NCI-H146 treated with DMSO at 0.1 percent for 48 hours (cell line): ENCODE data around the gene GHR.

Experiments used
- DNase-seq: peaks from one replicate; lab custom pipeline; 2025; ENCODE audit not compliant: unreplicated experiment; lab: John Stamatoyannopoulos, UW

Gene GHR

DNA sequence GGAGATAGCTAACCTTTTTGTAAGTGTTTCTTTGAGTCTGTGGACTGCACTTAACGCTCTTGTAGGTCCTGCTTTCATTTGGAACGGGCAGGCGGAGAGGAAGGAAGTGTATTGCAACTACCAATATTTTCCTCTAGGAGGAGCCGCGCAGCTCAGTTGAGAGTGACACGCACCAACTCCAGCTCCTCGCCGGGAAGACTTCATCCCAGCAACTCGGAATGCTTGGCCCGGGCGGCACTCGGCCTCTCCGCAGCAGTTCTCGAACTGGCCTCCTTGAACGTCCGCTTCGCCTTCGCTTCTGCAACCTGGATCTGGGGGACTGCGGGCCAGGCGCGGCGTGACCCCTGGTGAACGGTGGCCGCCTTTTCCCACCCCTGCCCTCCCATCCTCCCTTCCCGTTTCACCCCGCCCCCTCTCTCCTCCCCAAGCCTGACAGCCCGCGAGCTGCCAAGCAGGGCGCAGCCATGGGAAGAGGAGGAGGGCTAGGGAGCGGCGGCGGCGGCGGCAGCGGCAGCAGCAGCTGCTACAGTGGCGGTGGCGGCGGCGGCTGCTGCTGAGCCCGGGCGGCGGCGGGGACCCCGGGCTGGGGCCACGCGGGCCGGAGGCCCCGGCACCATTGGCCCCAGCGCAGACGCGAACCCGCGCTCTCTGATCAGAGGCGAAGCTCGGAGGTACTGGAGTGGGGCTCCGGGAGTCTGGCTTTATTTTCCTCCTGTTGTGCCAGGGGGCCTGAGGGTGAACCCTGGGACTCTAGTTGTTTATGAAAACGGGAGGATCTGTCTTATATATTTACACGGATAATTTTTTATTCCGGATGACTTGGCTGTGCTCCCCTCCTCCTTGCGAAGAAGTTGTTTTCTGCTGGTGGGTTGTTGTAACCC, at the start of gene GHR:
GHR (plus strand) TSS at position 155 of the 881 bp plus-strand sequence. CDS start 142,436 bp downstream, outside the sequence.
- DNase-seq, result peak; percentile 53

DNA sequence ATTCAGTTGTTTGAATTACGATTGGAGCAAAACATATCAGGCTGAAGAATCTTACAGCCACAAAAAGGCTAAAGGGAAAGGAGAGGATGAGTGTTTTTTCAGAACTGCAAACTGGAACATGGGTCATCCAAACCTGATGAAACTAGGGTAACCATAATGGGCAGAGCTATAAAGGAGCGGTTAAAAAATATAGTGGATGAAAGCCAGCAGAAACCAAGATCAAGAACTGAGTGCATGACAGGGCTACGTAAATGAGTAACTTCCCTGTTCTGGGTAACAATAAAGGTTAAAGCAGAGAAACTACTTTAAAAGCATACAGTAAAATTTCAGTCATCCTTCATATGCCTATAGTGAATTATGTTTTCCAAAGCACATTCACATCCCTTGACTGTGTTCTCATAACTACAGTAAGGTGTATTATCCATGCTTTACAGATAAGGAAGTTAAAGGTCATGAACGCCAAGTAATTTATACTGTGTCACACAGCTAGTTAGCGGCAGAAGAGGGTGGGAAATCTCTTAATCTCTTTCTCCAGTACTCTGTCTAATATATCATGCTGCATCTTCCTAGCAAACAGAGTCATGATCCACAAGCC, 48.5 kb upstream of the GHR start:
- no peak for DNase-seq

DNA sequence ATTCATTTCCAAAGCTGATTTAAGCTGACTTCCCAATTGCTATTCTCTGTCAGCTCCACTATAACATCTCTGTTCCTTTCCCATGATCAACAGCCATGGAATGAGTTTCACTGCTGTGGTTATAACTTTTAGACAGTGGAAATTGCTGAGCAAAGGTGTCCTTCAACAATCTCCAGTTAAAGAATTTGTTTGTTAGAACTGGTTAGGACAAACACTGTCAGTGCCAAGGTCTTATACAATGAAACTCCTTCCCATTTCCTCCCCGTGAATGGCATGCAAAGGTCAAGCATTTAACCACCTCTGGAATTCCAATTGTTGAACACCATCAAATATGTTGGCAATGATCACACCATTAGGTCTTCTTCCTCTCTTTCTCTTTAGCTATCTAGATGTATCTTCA, 45.7 kb upstream of the GHR start:
- DNase-seq, result no peak

DNA sequence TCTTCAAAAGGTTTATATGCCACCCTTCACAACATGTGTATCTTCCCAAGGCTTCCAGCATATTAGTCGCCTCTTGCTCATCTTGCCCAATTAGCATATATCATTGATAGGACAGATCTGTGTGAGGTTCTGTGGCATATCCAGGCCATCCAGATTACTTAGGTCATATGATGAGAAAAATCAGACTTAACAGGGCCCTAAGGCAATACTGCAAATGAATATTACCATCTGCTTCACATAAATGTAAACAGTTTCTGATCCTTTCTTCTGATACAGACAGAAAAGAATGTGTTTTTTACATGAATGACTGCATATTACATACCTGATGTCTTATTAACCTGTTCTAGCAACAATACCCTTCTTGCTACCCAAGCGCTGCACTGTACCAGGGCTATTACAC, 41.3 kb upstream of the GHR start:
- DNase-seq, result no peak

DNA sequence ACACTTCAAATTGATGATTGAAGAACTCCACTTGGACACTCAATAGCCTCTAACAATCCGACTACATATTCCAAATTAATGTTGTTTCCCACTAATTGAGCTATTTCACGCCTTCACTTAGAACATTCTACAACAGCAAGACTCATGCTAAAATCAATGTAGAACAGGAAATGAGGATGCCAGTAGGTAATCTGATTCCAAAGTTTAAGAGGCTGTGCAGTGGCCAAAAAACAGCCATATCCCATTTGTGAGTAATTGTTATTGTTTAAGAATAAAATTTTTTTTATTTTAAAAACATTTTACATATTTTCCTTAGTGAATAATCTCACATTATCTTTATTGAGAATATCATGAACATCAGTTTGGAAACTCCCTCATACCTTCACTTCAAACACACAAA, 35.7 kb upstream of the GHR start:
- no peak for DNase-seq

DNA sequence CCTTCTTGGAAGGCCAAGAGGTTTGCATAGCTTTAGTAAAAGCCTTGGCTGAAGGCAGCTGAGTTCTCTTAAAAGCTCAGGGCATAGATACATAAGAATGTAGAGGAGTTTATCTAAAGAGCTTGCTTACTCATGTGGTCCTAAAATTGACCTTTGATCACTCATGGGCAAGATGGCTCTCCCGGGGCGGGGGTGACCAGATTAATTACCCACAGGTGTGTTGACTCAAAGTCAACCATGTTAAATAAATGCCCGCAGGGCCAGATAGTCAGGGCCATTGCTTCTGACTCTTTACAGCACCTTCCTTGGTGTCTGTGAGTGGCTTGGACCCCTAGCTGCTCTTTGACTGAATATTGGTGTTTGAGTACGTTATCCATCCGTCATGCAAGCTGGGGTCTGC, 33.1 kb upstream of the GHR start:
- no peak for DNase-seq

DNA sequence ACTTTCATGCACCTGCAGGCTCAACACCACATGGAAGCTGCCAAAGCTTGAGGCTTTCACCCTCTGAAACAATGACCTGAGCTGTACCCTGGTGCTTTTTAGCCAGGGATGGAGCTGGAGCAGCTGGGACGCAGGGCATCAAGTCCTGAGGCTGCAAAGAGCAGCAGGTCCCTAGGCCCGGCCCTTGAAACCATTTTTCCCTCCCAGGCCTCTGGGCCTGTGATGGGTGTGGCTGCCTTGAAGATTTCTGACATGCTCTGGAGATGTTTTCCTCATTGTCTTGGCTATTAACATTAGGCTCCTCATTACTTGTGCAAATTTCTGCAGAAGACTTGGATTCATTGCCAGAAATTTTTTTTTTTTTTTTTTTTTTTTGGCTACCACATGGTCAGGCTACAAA, 30.3 kb upstream of the GHR start:
- DNase-seq, result no peak

DNA sequence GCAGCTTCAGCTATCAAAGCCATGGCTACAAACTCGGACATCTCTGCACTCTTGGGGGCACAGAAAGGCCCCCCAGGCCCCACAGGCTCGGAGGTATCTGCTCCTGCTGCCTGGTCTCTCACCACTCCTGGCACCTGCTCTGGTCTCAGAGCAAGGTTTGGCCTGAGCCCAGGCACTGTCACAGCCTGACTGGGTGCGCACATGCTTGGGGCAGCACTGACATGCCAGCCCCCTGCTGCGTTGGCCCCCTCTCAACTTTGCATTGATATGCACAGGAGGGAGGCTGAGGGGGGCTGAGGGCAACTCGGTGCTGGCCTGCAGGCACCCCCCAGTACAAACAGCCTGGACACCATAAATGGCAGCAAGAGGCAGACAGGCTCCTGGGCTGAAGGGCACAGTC, 27.1 kb upstream of the GHR start:
- no peak for DNase-seq

DNA sequence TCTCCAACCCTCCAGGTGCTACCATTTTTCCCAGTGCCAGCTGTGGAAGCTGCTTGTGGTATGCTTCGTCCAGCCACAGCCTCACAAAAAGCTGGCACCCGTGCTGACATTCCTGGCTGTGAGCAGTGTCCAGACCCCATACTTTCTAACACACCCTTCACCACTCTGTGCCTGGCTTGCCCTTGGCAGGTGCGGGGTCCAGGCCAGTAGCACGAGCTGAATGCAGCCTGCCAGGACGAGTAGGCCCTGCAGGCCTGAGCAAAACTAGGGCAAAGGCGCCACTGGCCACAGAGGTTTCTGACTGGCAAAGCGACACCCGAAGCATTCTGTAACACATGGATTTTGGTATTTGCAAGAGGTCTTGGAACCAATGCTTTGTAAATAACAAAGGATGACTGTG, 26.0 kb upstream of the GHR start:
- no peak for DNase-seq

DNA sequence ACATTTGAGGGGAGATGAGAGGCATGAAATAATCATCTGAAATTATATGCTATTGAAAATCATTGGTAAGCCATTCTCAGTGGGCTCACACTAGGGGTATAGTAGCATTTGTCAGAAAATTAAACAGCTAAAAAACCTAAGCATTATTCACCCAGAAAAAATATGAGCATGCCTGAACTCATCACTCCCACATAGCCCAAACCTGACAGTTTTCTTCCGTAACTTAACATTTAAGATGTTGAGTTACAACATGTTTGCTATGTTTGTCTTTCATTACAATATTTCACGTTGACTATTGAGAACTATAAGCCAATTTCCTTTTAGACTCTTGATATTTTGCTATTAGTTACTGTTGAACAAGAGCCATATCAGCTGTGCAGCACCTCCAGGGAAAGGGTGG, 23.5 kb upstream of the GHR start:
- DNase-seq, result no peak

DNA sequence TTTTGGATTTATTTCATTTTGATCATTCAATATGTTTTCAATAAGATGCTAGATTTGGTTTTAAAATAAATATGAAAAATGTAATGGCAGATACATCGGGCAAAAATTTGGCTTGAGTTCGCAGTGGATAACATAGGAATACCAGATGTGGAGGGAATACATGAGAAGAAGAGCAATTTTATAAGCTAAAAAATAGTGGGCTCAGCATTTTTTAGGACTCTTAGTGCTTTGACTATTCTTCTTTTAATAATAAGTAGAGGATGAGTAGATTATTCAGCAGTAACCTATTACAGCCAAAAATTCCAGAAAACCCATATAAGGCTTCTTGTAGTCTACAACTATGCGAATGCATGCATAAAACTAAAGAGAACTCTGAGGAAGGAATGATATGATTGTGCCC, 22.8 kb upstream of the GHR start:
- DNase-seq, result no peak

DNA sequence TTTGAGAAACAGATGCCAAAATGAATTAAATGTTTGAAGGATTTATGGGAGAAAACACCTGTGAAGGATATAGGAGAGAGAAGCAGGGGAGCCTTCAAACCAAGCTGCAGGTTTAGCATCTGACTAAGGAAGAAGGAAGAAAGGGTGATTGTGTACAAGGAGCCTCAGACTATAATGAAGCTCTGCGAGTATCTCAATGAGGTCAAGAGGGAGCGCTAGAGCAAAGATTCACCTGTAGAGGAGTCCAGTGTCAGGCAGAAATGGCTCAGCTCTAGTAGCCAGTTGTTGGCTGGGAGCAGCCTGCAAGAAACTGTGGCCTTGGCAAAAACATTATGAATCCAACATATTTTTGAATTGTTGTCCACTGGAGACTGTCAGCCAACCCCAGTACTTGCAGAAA, 20.0 kb upstream of the GHR start:
- no peak for DNase-seq

DNA sequence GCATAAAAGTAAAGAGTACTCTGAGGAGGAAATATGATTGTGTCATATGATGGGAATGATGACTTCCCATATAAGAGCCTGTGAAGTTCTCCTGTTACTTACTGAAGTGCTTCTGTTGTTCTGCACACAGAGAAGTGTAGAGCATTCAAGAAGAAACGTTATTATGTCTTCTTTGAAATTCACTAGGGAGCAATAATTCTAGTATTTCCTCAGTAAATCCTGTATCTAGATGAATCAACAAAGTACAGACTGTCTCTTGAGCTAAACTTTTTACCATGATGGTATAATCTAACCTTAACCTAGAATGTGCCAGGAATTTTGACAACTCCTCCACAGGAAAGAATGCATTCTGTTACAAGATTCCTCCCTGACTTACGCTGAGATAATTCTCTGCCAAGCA, 18.9 kb upstream of the GHR start:
- no peak for DNase-seq

DNA sequence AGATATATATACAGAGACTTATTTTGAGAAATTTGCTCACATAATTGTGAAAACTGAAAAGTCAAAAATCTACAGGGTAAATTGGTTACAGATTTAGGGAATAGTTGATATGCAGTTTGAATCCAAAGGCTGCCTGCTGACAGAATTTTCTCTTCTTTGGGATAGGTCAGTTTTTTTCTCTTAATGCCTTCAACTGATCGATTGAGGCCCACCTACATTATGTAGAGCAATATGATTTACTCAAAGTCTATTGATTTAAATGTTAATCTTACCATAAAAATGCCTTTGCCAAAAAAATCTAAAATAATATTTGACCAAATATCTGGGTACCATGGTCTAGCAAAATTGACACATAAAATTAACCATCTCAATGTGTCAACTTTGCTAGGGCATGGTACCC, 3.9 kb upstream of the GHR start:
- no peak for DNase-seq

DNA sequence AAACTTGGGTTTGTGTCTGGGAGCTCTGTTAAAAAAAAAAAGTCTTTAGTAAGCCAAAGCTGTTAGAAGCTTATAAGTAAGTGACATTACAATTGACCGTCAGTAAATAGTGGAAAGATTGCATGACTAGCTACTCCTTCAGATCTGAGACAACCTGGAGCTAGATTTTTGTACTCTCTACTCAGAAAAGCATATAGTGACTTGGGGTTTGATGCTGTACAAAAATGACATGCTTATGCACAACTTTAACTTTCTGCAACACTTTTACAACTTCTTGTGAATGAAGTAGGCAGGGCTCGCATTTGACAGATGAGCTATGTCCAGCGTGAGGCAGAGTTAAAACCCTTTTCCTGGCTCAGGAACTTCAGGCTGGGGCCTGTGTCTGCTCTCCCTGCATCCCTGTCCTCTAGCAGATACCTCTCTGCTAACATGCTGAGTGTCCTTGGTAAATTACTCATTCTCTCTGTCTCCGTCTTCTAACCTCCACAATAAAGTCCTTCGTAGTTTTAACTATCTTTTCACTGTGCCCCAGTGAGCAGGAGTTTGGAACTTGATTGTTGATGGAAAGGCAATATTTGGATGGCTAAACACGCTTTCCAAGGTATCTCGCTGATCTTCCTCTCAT, 471 bp upstream of the GHR start:
- DNase-seq, result no peak

DNA sequence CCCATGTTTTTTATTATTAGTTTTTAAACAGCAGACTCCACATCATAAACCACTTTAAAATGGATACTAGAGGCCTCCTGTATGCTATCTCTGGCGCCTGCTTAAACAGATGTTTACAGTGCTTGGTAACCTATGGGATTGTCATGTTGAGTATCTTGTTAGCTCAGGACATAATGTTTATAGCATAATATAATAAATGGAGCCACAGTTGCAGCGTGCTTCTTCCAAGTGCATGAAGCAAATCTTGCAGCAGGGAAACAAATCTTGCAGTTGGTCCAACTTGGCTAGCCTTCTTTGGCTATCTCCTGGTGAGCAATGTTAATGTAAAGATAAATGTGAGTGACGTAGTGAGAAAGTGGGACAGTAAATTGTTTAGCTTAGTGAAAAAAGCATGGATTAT, 2.8 kb downstream of the GHR start:
- no peak for DNase-seq

DNA sequence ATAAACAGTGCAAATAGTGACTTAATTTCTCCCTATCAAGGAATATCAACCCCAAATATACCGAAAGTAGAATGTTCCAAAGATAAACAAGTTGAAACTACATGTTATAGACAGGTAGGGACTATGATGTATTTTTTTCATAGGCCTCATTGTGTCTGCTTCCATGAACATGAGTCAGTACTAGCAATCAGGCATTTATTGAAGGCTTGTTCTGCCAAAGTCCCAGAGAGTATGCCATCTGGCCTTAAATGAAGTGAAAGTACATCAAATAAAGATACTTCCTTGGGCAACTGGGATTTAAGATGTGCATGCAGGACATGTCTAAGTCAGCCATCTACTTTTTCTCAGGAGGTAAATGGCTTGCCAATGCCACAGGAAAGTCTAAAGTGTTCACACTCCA, 6.5 kb downstream of the GHR start:
- DNase-seq, result no peak

DNA sequence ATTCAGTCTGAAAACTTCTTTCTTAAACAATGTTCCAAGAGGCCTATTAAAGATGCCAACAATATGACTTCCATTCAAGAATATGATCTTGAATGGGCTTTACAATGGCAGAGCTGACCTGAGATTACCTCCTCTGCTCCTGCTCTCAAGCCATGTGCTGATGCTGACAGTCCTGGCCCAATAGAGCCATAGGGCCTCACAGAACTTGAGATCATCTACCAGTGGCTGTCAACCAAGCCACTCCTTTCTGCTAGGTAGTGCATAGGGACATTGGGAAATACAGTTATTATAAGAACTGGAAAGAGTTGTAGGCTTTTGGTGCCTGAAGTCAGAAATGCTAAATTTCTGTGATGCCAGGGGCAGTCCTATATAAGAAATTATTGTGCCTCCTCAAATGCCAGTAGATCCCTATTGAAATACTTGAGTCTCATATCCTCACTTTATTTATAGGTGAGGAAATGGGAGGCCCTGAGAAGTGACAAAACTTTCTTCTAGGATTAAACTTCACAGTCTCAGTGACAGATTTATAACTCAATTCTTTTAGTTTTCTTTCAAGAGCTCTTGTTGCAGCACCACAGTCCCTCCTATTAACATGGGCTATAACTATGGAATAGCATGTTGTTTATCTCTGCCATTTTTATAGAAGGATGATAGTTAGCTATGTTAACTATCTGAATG, 10.9 kb downstream of the GHR start:
- DNase-seq, result no peak

DNA sequence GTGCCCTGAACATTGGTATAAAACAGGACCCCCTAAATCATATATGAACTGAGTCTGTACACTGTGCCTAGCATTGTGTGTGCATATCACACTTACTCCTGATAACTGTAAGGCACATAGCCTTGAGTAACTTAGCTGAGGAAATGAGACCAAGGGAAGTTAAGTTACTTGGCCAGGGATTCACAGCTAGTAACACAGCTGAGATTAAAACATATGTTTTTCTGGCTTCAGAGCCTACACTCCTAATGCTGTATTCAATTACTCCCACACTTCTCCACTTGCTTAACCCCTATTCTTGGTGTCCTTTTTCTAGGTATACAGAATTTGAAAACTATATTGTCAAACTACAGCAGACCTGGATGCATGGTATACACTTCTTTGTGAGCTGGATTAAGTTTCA, 12.8 kb downstream of the GHR start:
- DNase-seq, result no peak

DNA sequence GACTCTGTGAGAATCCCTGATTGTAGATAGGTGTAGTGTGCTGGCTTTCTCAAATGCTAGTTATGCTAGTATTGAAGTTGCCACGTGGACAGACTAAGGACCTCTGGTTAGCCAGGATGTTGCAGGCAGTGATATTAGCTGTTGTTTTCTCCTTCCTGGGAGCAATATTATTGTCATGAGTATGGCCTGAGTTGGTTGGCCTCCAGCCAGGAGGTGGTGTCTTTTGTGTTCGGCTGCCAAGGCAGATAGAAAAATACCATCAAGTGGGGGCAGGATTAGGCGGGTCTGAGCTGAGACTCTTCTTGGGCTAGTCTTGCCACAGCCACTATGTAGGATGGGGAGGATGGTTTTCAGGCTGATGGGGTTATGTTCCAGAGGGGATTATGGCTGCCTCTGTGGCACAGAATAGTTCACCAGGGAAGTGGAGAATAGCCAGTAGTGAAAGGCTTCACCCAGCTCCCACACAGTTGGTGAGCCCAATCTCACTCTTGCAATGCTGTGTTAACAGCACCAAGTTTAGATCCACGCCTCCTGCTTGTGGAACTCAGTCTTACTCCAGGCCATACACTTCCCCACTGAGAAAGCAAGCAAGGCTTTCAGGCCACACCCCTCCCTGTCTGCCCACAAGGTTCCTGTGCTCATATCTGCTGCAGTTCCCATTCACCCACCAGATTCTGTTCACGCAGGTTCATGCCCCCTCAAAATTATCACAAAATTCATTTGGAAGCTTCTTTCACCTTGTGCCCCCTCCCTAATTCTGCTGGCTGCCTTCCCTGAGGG, 31.2 kb downstream of the GHR start:
- DNase-seq, result no peak

DNA sequence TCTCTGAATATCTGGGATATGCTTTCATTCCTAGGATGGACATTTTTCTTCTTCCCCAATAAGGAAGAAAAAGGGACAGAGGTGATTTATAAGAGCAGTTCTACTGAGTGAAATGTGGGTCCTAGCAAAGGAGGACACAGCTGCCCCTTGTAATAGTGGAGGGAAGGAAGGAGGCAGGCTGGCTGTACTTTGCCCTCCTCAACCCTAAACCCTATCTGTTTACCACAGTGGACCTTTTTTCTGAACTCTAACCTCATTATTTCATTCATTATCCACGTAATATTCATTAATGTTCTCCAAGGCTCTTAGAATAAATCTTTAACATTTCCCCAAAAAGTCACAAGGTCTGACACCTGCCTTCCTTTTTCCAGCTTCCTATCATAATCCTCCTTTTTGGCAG, 37.8 kb downstream of the GHR start:
- no peak for DNase-seq
